ENCODE measurements around the gene EIF2B2. TPM values are rescaled to one million over a fixed set of nuclear protein-coding genes. Genes with fewer than 3 reads are reported as not detected.
A peak's percentile ranks its signal among the peaks of the same experiment; 100 is the strongest.

Gene EIF2B2
- total and polyA plus RNA-seq, 3 experiments from 2014 or later = 28.3 to 66.7 (median 57.4) TPM

- Histone ChIP-seq H3K4me3 (ENCODE audit: low read length) (no peak overlapping the region), H3K27ac (ENCODE audit: low read depth, low read length) (no peak overlapping the region), H3K9me3 (ENCODE audit: low read length) (no peaks in the 10 kb centered on the region), H3K27me3 (ENCODE audit: insufficient read depth, low read length, poor library complexity, severe bottlenecking) (no peaks in the 10 kb centered on the region), H3K4me1 (ENCODE audit: insufficient read depth, low read length) (no peaks in the 10 kb centered on the region), H3K36me3 (ENCODE audit: insufficient read depth, low read length) (peaks cover 13% of the 10 kb centered on the region)
- Mint-ChIP-seq H3K27ac (peak overlapping the region in 1 of 8 donors; percentile 72), H3K9me3 (no peaks in the 10 kb centered on the region), H3K27me3 (no peaks in the 10 kb centered on the region), H3K4me1 (no peaks in the 10 kb centered on the region), H3K36me3 (peaks cover 6 to 50% (median 17%) of the 10 kb centered on the region in 3 donors), H3K4me3 (no peak overlapping the region)
- ChIA-PET POLR2A (interaction anchor here (0.6 kb wide), 1 partner anchor 14 kb away, joined by 3 read pairs; no protein-coding TSS in a partner anchor), CTCF (interaction anchor here (1.4 kb wide), 1 partner anchor 83 kb away, joined by 3 read pairs; no protein-coding TSS in a partner anchor)
- no peak for DNase-seq
These were observed 20.4 kb downstream of the EIF2B2 start for GRCh38 chr14:75023108-75023507.

DNA sequence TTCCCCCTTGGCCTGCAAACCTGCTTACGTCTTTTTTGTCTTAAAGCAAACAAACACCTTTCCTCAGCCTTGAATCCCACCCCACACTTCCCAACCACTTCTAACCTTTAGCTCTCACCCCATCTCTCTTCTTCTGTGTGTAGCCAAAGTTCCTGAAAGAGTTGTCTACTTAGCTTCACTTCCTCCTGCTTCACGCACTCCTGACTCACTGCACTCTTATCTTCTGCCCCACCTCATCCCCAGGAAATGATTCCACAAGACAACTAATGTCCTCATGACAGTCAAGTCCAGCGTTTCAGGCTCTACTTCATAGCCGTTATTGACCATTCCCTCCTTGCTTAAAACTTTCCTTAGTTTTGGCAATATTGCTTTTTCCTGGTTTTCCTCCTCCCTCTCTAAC, 22.4 kb downstream of the EIF2B2 start:
- POLR2A ChIA-PET = interaction anchor here (0.6 kb wide), 1 partner anchor 643 kb away, joined by 3 read pairs; no protein-coding TSS in a partner anchor
- H3K27me3 ChIP-seq (ENCODE audit: insufficient read depth, low read length, poor library complexity, severe bottlenecking) = no peaks in the 10 kb centered on the region

GRCh38 chr14:75025876-75026275, 23.2 kb downstream of the EIF2B2 start:
- Histone ChIP-seq H3K4me1 (ENCODE audit: insufficient read depth, low read length) (no peaks in the 10 kb centered on the region), H3K4me3 (ENCODE audit: low read length) (no peak overlapping the region), H3K27me3 (ENCODE audit: insufficient read depth, low read length, poor library complexity, severe bottlenecking) (no peaks in the 10 kb centered on the region), H3K27ac (ENCODE audit: low read depth, low read length) (no peak overlapping the region), H3K36me3 (ENCODE audit: insufficient read depth, low read length) (peaks cover 8% of the 10 kb centered on the region), H3K9me3 (ENCODE audit: low read length) (no peaks in the 10 kb centered on the region)
- Mint-ChIP-seq H3K4me3 (no peak overlapping the region), H3K27me3 (no peaks in the 10 kb centered on the region), H3K36me3 (peaks cover 0 to 47% (median 16%) of the 10 kb centered on the region in 3 donors), H3K9me3 (no peaks in the 10 kb centered on the region), H3K4me1 (no peaks in the 10 kb centered on the region), H3K27ac (no peak overlapping the region)
- no peak for DNase-seq
- CTCF ChIA-PET = interaction anchor here (1.5 to 2.2 kb wide), 2 partner anchors 11 to 80 kb away, joined by 3 to 5 read pairs; no protein-coding TSS in a partner anchor
- POLR2A ChIA-PET = interaction anchor here (0.5 kb wide), 1 partner anchor 8 kb away, joined by 3 read pairs; no protein-coding TSS in a partner anchor

More for the DNA sequence above, 22.4 kb downstream of the EIF2B2 start:
- H3K4me3 ChIP-seq (ENCODE audit: low read length) = no peak overlapping the region
- H3K4me1 ChIP-seq (ENCODE audit: insufficient read depth, low read length) = no peaks in the 10 kb centered on the region
- no peak for DNase-seq
- peaks cover 5 to 44% (median 13%) of the 10 kb centered on the region in 3 donors for H3K36me3 Mint-ChIP-seq
- H3K27ac ChIP-seq (ENCODE audit: low read depth, low read length) = no peak overlapping the region
- H3K4me3 Mint-ChIP-seq = no peak overlapping the region
- H3K36me3 ChIP-seq (ENCODE audit: insufficient read depth, low read length) = peaks cover 8% of the 10 kb centered on the region
- H3K9me3 ChIP-seq (ENCODE audit: low read length) = no peaks in the 10 kb centered on the region
- H3K4me1 Mint-ChIP-seq = no peaks in the 10 kb centered on the region
- no peaks in the 10 kb centered on the region for H3K9me3 Mint-ChIP-seq
- CTCF ChIA-PET = interaction anchor here (1.5 to 2.2 kb wide), 2 partner anchors 11 to 79 kb away, joined by 3 to 5 read pairs; no protein-coding TSS in a partner anchor
- no peak overlapping the region for H3K27ac Mint-ChIP-seq
- H3K27me3 Mint-ChIP-seq = no peaks in the 10 kb centered on the region

- Histone ChIP-seq H3K4me3 (ENCODE audit: low read length) (no peak overlapping the region), H3K36me3 (ENCODE audit: insufficient read depth, low read length) (peaks cover 8% of the 10 kb centered on the region), H3K4me1 (ENCODE audit: insufficient read depth, low read length) (no peaks in the 10 kb centered on the region), H3K9me3 (ENCODE audit: low read length) (no peaks in the 10 kb centered on the region), H3K27ac (ENCODE audit: low read depth, low read length) (no peak overlapping the region), H3K27me3 (ENCODE audit: insufficient read depth, low read length, poor library complexity, severe bottlenecking) (no peaks in the 10 kb centered on the region)
- Mint-ChIP-seq H3K36me3 (peaks cover 7 to 55% (median 18%) of the 10 kb centered on the region in 3 donors), H3K4me1 (no peaks in the 10 kb centered on the region), H3K27ac (no peak overlapping the region), H3K4me3 (no peak overlapping the region), H3K9me3 (no peaks in the 10 kb centered on the region), H3K27me3 (no peaks in the 10 kb centered on the region)
- ChIA-PET POLR2A (no interaction called here), CTCF (no interaction called here)
- DNase-seq = no peak
These were observed 27.4 kb downstream of the EIF2B2 start for GRCh38 chr14:75030147-75030546.

- Histone ChIP-seq H3K4me1 (ENCODE audit: insufficient read depth, low read length) (no peaks in the 10 kb centered on the region), H3K9me3 (ENCODE audit: low read length) (no peaks in the 10 kb centered on the region), H3K36me3 (ENCODE audit: insufficient read depth, low read length) (peaks cover 17% of the 10 kb centered on the region), H3K27ac (ENCODE audit: low read depth, low read length) (no peak overlapping the region), H3K27me3 (ENCODE audit: insufficient read depth, low read length, poor library complexity, severe bottlenecking) (no peaks in the 10 kb centered on the region), H3K4me3 (ENCODE audit: low read length) (no peak overlapping the region)
- peaks cover 0 to 1% (median 0%) of the 10 kb centered on the region in 3 donors for H3K4me1 Mint-ChIP-seq
- CTCF ChIA-PET = no interaction called here
- H3K9me3 Mint-ChIP-seq = no peaks in the 10 kb centered on the region
- H3K36me3 Mint-ChIP-seq = peaks cover 7 to 71% (median 33%) of the 10 kb centered on the region in 3 donors
- H3K4me3 Mint-ChIP-seq = no peak overlapping the region
- POLR2A ChIA-PET = no interaction called here
- H3K27ac Mint-ChIP-seq = no peak overlapping the region
- no peak for DNase-seq
- H3K27me3 Mint-ChIP-seq = no peaks in the 10 kb centered on the region
These were observed 30.2 kb downstream of the EIF2B2 start for GRCh38 chr14:75032939-75033338.

GRCh38 chr14:75040507-75040906, 37.8 kb downstream of the EIF2B2 start:
- POLR2A ChIA-PET = no interaction called here
- Histone ChIP-seq H3K36me3 (ENCODE audit: insufficient read depth, low read length) (peaks cover 9% of the 10 kb centered on the region), H3K4me3 (ENCODE audit: low read length) (no peak overlapping the region), H3K27me3 (ENCODE audit: insufficient read depth, low read length, poor library complexity, severe bottlenecking) (no peaks in the 10 kb centered on the region), H3K27ac (ENCODE audit: low read depth, low read length) (no peak overlapping the region), H3K9me3 (ENCODE audit: low read length) (no peaks in the 10 kb centered on the region), H3K4me1 (ENCODE audit: insufficient read depth, low read length) (peaks cover 4% of the 10 kb centered on the region)
- H3K4me3 Mint-ChIP-seq = no peak overlapping the region
- H3K9me3 Mint-ChIP-seq = no peaks in the 10 kb centered on the region
- DNase-seq = no peak
- H3K27ac Mint-ChIP-seq = no peak overlapping the region
- CTCF ChIA-PET = no interaction called here
- peaks cover 14 to 25% (median 14%) of the 10 kb centered on the region in 3 donors for H3K4me1 Mint-ChIP-seq
- H3K36me3 Mint-ChIP-seq = peaks cover 0 to 54% (median 18%) of the 10 kb centered on the region in 3 donors
- H3K27me3 Mint-ChIP-seq = no peaks in the 10 kb centered on the region

DNA sequence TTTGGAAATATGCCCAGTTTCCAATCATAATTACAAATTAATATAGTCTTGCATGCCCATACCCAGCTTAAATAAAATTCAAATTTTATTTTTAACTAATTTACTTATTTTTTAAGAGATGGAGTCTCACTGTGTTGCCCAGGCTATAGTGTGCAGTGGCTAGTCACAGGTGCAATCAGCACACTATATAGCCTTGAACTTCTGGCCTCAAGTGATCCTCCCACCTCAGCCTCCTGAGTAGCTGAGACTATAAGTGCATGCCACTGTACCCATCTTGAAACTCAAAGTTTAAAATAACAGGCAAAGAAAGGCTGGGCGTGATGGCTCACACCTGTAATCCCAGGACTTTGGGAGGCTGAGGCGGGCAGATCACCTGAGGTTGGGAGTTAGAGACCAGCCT, 38.2 kb downstream of the EIF2B2 start:
- DNase-seq = no peak
- Mint-ChIP-seq H3K27me3 (no peaks in the 10 kb centered on the region), H3K27ac (peak overlapping the region in 2 of 8 donors; percentile 33 to 50), H3K9me3 (no peaks in the 10 kb centered on the region), H3K4me3 (no peak overlapping the region), H3K4me1 (peaks cover 17 to 28% (median 19%) of the 10 kb centered on the region in 3 donors), H3K36me3 (peaks cover 0 to 52% (median 15%) of the 10 kb centered on the region in 3 donors)
- peaks cover 8% of the 10 kb centered on the region for H3K36me3 ChIP-seq (ENCODE audit: insufficient read depth, low read length)
- no peak overlapping the region for H3K4me3 ChIP-seq (ENCODE audit: low read length)
- ChIA-PET POLR2A (no interaction called here), CTCF (no interaction called here)
- no peaks in the 10 kb centered on the region for H3K27me3 ChIP-seq (ENCODE audit: insufficient read depth, low read length, poor library complexity, severe bottlenecking)
- H3K27ac ChIP-seq (ENCODE audit: low read depth, low read length) = no peak overlapping the region
- no peaks in the 10 kb centered on the region for H3K9me3 ChIP-seq (ENCODE audit: low read length)
- peaks cover 4% of the 10 kb centered on the region for H3K4me1 ChIP-seq (ENCODE audit: insufficient read depth, low read length)

DNA sequence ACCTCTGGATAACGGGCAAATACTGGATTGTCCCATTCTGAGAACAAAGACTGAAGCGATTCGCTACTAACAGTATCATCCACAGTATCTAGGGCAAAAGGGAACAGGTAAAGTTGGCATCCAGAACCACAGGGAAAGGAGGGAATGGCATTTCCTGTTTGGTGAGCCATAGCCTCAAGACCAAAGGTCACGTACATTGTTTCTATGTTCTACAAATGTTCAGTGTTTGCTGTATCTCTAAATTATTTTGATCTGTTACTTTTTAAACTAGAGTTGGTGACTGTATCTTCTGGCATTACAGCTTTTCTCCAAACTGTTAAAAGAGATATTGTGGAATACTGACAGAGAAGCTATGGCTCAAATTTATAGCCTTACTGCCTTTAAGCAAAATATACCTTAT, 38.9 kb downstream of the EIF2B2 start:
- peaks cover 21 to 35% (median 25%) of the 10 kb centered on the region in 3 donors for H3K4me1 Mint-ChIP-seq
- CTCF ChIA-PET = no interaction called here
- POLR2A ChIA-PET = no interaction called here
- peaks cover 0 to 51% (median 13%) of the 10 kb centered on the region in 3 donors for H3K36me3 Mint-ChIP-seq
- Histone ChIP-seq H3K27ac (ENCODE audit: low read depth, low read length) (no peak overlapping the region), H3K9me3 (ENCODE audit: low read length) (no peaks in the 10 kb centered on the region), H3K36me3 (ENCODE audit: insufficient read depth, low read length) (peaks cover 5% of the 10 kb centered on the region), H3K27me3 (ENCODE audit: insufficient read depth, low read length, poor library complexity, severe bottlenecking) (no peaks in the 10 kb centered on the region), H3K4me3 (ENCODE audit: low read length) (no peak overlapping the region), H3K4me1 (ENCODE audit: insufficient read depth, low read length) (peaks cover 4% of the 10 kb centered on the region)
- DNase-seq = no peak
- H3K27me3 Mint-ChIP-seq = no peaks in the 10 kb centered on the region
- H3K27ac Mint-ChIP-seq = peak overlapping the region in 1 of 8 donors; percentile 17
- no peaks in the 10 kb centered on the region for H3K9me3 Mint-ChIP-seq
- no peak overlapping the region for H3K4me3 Mint-ChIP-seq

Measured in CD8-positive, alpha-beta memory T cell (primary cell).